Endometrial microvascular endothelial cells (primary cell): ENCODE results near the gene MYO18B. TPM values are rescaled to one million over a fixed set of nuclear protein-coding genes. Genes with fewer than 3 reads are reported as not detected.

Experiments
- in situ Hi-C: cut with HindIII; loops from 2 replicates; pipeline ENCODE4 v1.10.0; 2017; ENCODE audit warnings: low sequenced_read_pairs, low pct_unique_long_range_greater_than_20kb; ENCODE audit errors: inconsistent ontology term
- total RNA-seq: library from RNA; depleted of rRNA; stranded (reverse); fragments of >200 nt; gene quantifications from one replicate; pipeline ENCODE4 v1.2.3, GENCODE V29; 2015; ENCODE audit errors: inconsistent ontology term

MYO18B gene
- total RNA-seq, 1 donor from 2014 or later = not detected

GRCh38 chr22:25838960-25839741 lies 97.2 kb downstream of the MYO18B start:
- in situ Hi-C loops = no loop called here

GRCh38 chr22:25839755-25840154 lies 97.8 kb downstream of the MYO18B start:
- in situ Hi-C loops = no loop called here

GRCh38 chr22:25840167-25840566 lies 98.2 kb downstream of the MYO18B start:
- in situ Hi-C loops = no loop called here

GRCh38 chr22:25840891-25841290 lies 98.9 kb downstream of the MYO18B start:
- in situ Hi-C loops = no loop called here

- in situ Hi-C loops = no loop called here
Measured at GRCh38 chr22:25841775-25842174, 99.8 kb downstream of the MYO18B start.

GRCh38 chr22:25843660-25844405 lies 101.8 kb downstream of the MYO18B start:
- in situ Hi-C loops = no loop called here

- in situ Hi-C loops = no loop called here
Measured at GRCh38 chr22:25844601-25845000, 102.6 kb downstream of the MYO18B start.

GRCh38 chr22:25845985-25846745 lies 104.2 kb downstream of the MYO18B start:
- in situ Hi-C loops = no loop called here

GRCh38 chr22:25847451-25847850 lies 105.5 kb downstream of the MYO18B start:
- in situ Hi-C loops = no loop called here

- in situ Hi-C loops = no loop called here
Measured at GRCh38 chr22:25848954-25849353, 107.0 kb downstream of the MYO18B start.

GRCh38 chr22:25849522-25849921 lies 107.5 kb downstream of the MYO18B start:
- in situ Hi-C loops = no loop called here

- in situ Hi-C loops = no loop called here
Measured at GRCh38 chr22:25852223-25852622, 110.2 kb downstream of the MYO18B start.

- in situ Hi-C loops = no loop called here
Measured at GRCh38 chr22:25853078-25853477, 111.1 kb downstream of the MYO18B start.

- in situ Hi-C loops = no loop called here
Measured at GRCh38 chr22:25853501-25854284, 111.7 kb downstream of the MYO18B start.

- in situ Hi-C loops = no loop called here
Measured at GRCh38 chr22:25869771-25870170, 127.8 kb downstream of the MYO18B start.

- in situ Hi-C loops = no loop called here
Measured at GRCh38 chr22:25874327-25874726, 132.3 kb downstream of the MYO18B start.

- in situ Hi-C loops = no loop called here
Measured at GRCh38 chr22:25875461-25875860, 133.5 kb downstream of the MYO18B start.

- in situ Hi-C loops = no loop called here
Measured at GRCh38 chr22:25876871-25877270, 134.9 kb downstream of the MYO18B start.

- in situ Hi-C loops = no loop called here
Measured at GRCh38 chr22:25878933-25879332, 136.9 kb downstream of the MYO18B start.
